Gastroesophageal sphincter (tissue), 3 donors: ENCODE data around the gene PSME4.

Experiments used
- CTCF ChIP-seq, 4 experiments: fragments of 200-600 bp in 2 of 4; fragments of 450-650 bp in 2 of 4; sonication (generic) in 1 of 4; IDR thresholded peaks; one replicate each; pipeline ENCODE4 v1.5.1; 2017 to 2019; ENCODE audit warnings: antibody characterized with exemption in 4 of 4, mild to moderate bottlenecking in 2 of 4, moderate library complexity in 2 of 4
- EP300 ChIP-seq: sonication (generic); formaldehyde crosslinking; IDR thresholded peaks from one replicate; pipeline ENCODE4 v1.6.1; 2017; ENCODE audit warnings: antibody characterized with exemption, mild to moderate bottlenecking
- POLR2A ChIP-seq, 2 donors: fragments of 450-650 bp; IDR thresholded peaks; one replicate each; pipeline ENCODE4 v1.6.1; 2017; ENCODE audit warnings: antibody characterized with exemption in 2 of 2, mild to moderate bottlenecking in 2 of 2, moderate library complexity in 1 of 2
- POLR2AphosphoS5 ChIP-seq: sonication (generic); formaldehyde crosslinking; IDR thresholded peaks from one replicate; pipeline ENCODE4 v1.6.1; 2017; ENCODE audit warnings: antibody characterized with exemption

- TF ChIP-seq CTCF (IDR thresholded peaks at IDR 0.05), result no peak
- TF ChIP-seq EP300, result no peak
- TF ChIP-seq POLR2A (IDR thresholded peaks at IDR 0.05), result no peak
- TF ChIP-seq POLR2AphosphoS5, result no peak
Measured at GRCh38 chr2:53884883-53885282, 85.9 kb downstream of the PSME4 start.
